ENCODE data around the gene DPP6.

DPP6 gene

GRCh38 chr7:154232700-154233099 lies 180.5 kb downstream of the DPP6 start:
- no peak for DNase-seq (ENCODE audit: low spot score)

GRCh38 chr7:154241988-154242387 lies 189.8 kb downstream of the DPP6 start:
- DNase-seq (ENCODE audit: low spot score), result no peak

GRCh38 chr7:154242709-154243108 lies 190.5 kb downstream of the DPP6 start:
- DNase-seq (ENCODE audit: low spot score), result no peak

GRCh38 chr7:154252046-154252445 lies 199.8 kb downstream of the DPP6 start:
- no peak for DNase-seq (ENCODE audit: low spot score)

GRCh38 chr7:154253810-154254209 lies 201.6 kb downstream of the DPP6 start:
- no peak for DNase-seq (ENCODE audit: low spot score)

- DNase-seq (ENCODE audit: low spot score), result no peak
These were observed 203.1 kb downstream of the DPP6 start for GRCh38 chr7:154255324-154255723.

- no peak for DNase-seq (ENCODE audit: low spot score)
These were observed 204.0 kb downstream of the DPP6 start for GRCh38 chr7:154256150-154256549.

- DNase-seq (ENCODE audit: low spot score), result no peak
These were observed 207.2 kb downstream of the DPP6 start for GRCh38 chr7:154259396-154259795.

GRCh38 chr7:154287356-154287755 lies 235.2 kb downstream of the DPP6 start:
- no peak for DNase-seq (ENCODE audit: low spot score)

- DNase-seq (ENCODE audit: low spot score), result peak; percentile 36
These were observed 236.9 kb downstream of the DPP6 start for GRCh38 chr7:154289119-154289518.

GRCh38 chr7:154296443-154296842 lies 244.2 kb downstream of the DPP6 start:
- DNase-seq (ENCODE audit: low spot score), result no peak

GRCh38 chr7:154299736-154300135 lies 247.5 kb downstream of the DPP6 start:
- no peak for DNase-seq (ENCODE audit: low spot score)

GRCh38 chr7:154302380-154302779 lies 250.2 kb downstream of the DPP6 start:
- no peak for DNase-seq (ENCODE audit: low spot score)

GRCh38 chr7:154304231-154304630 lies 252.0 kb downstream of the DPP6 start:
- no peak for DNase-seq (ENCODE audit: low spot score)

GRCh38 chr7:154304740-154305700 lies 252.8 kb downstream of the DPP6 start:
- DNase-seq (ENCODE audit: low spot score), result peak; percentile 75

- no peak for DNase-seq (ENCODE audit: low spot score)
These were observed 253.8 kb downstream of the DPP6 start for GRCh38 chr7:154306036-154306435.

GRCh38 chr7:154308928-154309327 lies 256.7 kb downstream of the DPP6 start:
- DNase-seq (ENCODE audit: low spot score), result no peak

GRCh38 chr7:154310114-154310513 lies 257.9 kb downstream of the DPP6 start:
- no peak for DNase-seq (ENCODE audit: low spot score)

- DNase-seq (ENCODE audit: low spot score), result no peak
These were observed 272.0 kb downstream of the DPP6 start for GRCh38 chr7:154324196-154324595.

- no peak for DNase-seq (ENCODE audit: low spot score)
These were observed 274.2 kb downstream of the DPP6 start for GRCh38 chr7:154326421-154326820.

- DNase-seq (ENCODE audit: low spot score), result no peak
These were observed 278.1 kb downstream of the DPP6 start for GRCh38 chr7:154330318-154330717.

- no peak for DNase-seq (ENCODE audit: low spot score)
These were observed 280.8 kb downstream of the DPP6 start for GRCh38 chr7:154332811-154333580.

GRCh38 chr7:154336295-154336694 lies 284.1 kb downstream of the DPP6 start:
- DNase-seq (ENCODE audit: low spot score), result no peak

Data from Ammon's horn (tissue), 1 donor.